T-helper 9 cell (primary cell): Measurements from ENCODE around the gene IGSF22.
A peak's percentile ranks its signal among the peaks of the same experiment; 100 is the strongest.
"Not testable (repeated sequence)": the region's sequence is repeated elsewhere in the genome, so short reads cannot be mapped to it uniquely, and the experiment has no call there.

Experiments used
- DNase-seq: peaks from one replicate; pipeline ENCODE4 v3.0.0-alpha.2; 2020

The IGSF22 gene

GRCh38 chr11:18682466-18682865, 43.5 kb downstream of the IGSF22 start:
- DNase-seq, result no peak

- DNase-seq, result not testable (repeated sequence)
Measured at GRCh38 chr11:18681949-18682348, 44.0 kb downstream of the IGSF22 start.

- DNase-seq, result no peak
Measured at GRCh38 chr11:18677560-18677959, 48.4 kb downstream of the IGSF22 start.

GRCh38 chr11:18676803-18677202, 49.2 kb downstream of the IGSF22 start:
- DNase-seq, result no peak

- peak; percentile 23 for DNase-seq
Measured at GRCh38 chr11:18672209-18672608, 53.8 kb downstream of the IGSF22 start.

GRCh38 chr11:18671246-18671645, 54.7 kb downstream of the IGSF22 start:
- no peak for DNase-seq

- DNase-seq, result no peak
Measured at GRCh38 chr11:18669711-18670110, 56.3 kb downstream of the IGSF22 start.

- peak; percentile 4 for DNase-seq
Measured at GRCh38 chr11:18669219-18669596, 56.8 kb downstream of the IGSF22 start.

GRCh38 chr11:18668131-18668530, 57.9 kb downstream of the IGSF22 start:
- no peak for DNase-seq

GRCh38 chr11:18665353-18665872, 60.6 kb downstream of the IGSF22 start:
- not testable (repeated sequence) for DNase-seq

GRCh38 chr11:18657673-18658072, 68.3 kb downstream of the IGSF22 start:
- no peak for DNase-seq
